ENCODE results near the gene CUEDC1. TPM values are rescaled to one million over a fixed set of nuclear protein-coding genes. Genes with fewer than 3 reads are reported as not detected.
A peak's percentile ranks its signal among the peaks of the same experiment; 100 is the strongest.

Gene CUEDC1
- total and polyA plus RNA-seq, 2 of the 13 experiments (the other 11 are each of a cell fraction or from before 2014, with no cell fraction given) = 7.4 to 12.9 TPM

DNA sequence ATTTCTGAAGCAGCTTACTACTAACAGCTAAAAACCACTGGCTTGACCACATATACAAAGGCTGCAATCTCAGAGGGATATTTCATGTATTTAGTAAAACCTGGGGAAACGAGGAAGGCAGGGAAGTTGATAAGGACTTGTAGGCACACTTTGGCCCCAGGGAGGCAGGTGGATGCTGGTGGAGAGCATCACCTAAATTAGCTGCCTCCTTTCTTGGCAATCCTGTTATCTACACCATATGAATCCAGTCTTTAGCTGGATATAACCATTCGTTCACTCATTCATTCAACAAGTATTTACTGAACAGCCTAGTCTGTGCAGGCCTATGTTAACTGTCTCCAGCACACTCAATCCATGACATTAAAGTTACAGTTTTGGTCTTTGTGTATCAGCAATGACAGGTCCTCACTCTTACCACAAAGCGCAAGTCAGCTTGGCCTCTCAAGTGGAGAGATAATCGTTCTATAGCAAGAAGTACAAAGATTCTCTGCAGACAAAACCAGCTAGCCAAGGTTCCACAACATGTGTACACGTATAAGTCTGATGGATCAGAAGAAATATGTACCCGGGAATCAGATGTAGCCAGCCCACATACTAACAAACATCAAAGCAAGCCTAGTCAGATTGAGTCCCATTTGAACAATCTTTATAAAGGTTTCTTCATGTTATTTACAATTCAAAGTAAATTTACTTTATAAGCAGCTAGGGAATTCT lies 116.2 kb downstream of the CUEDC1 start:
- H3K36me3 ChIP-seq (replicated peaks in 1 of 2; ENCODE audit: control insufficient read depth in 1 of 2, insufficient read depth in 2 of 2, low read length in 2 of 2) = peaks cover 12 to 32% of the 10 kb centered on the region in 2 experiments
- ATAC-seq = peak; percentile 10
- H3K79me2 ChIP-seq (ENCODE audit: insufficient read depth, low read length) = peaks cover 10% of the 10 kb centered on the region
- no peak for FAIRE-seq
- no peak for DNase-seq (ENCODE audit: low spot score)
- H2AFZ ChIP-seq (ENCODE audit: low read length) = no peak overlapping the region
- 46% methylated on average over 6 of the region's 6 CpGs for WGBS (ENCODE audit: low lambda C conversion rate)
- in situ Hi-C loops (cut with HindIII; ENCODE audit: extremely low pct_ligation_motif_present, low pct_unique_long_range_greater_than_20kb) = no loop called here
- H3K9ac ChIP-seq (ENCODE audit: insufficient read depth, low read depth, low read length) = 0 out of 2 replicates have a peak overlapping the region, but pooled peaks have one; percentile 9
- CTCF ChIA-PET (ENCODE audit: low intra/inter-chr PET ratio, low total read pairs) = no interaction called here
- no peaks in the 10 kb centered on the region for H3K27me3 ChIP-seq (ENCODE audit: control insufficient read depth in 1 of 2, insufficient read depth in 2 of 2, low read length in 2 of 2)
- no peaks in the 10 kb centered on the region for H3K9me3 ChIP-seq (ENCODE audit: low read length)
- no peaks in the 10 kb centered on the region for H4K20me1 ChIP-seq (ENCODE audit: insufficient read depth, low read length)
- intact Hi-C loops (cut with micrococcal nuclease; ENCODE audit: unreplicated experiment) = loop anchor here (1.0 kb wide), 1 partner anchor 11 kb away; the partner anchor contains the start of gene MRPS23
- no TSS peak for BruUV-seq (replicated peaks)
- no peak overlapping the region for H3K4me2 ChIP-seq (ENCODE audit: low read depth, low read length)
- H3K27ac ChIP-seq (ENCODE audit: extremely low read length, insufficient read depth, low read length) = peak overlapping the region; percentile 60
- H3K4me1 ChIP-seq (ENCODE audit: insufficient read depth, low read length) = peaks cover 74% of the 10 kb centered on the region
- POLR2A ChIA-PET = interaction anchor here (0.5 to 3.6 kb wide), 11 partner anchors 11 to 754 kb away, joined by 3 to 36 read pairs (median 5); partner anchors contain the start of genes AKAP1, MRPS23 and SRSF1
- H3K4me3 ChIP-seq (replicated peaks in 1 of 3; ENCODE audit: insufficient read depth in 1 of 3, low read depth in 2 of 3, low read length in 3 of 3) = no peak overlapping the region
- TF ChIP-seq SIN3A (IDR thresholded peaks at IDR 0.05; ENCODE audit: borderline replicate concordance, low read depth, low read length) = 0 out of 2 replicates have a peak, but pooled peaks have one; percentile 5
- TF ChIP-seq, protein P1, sequence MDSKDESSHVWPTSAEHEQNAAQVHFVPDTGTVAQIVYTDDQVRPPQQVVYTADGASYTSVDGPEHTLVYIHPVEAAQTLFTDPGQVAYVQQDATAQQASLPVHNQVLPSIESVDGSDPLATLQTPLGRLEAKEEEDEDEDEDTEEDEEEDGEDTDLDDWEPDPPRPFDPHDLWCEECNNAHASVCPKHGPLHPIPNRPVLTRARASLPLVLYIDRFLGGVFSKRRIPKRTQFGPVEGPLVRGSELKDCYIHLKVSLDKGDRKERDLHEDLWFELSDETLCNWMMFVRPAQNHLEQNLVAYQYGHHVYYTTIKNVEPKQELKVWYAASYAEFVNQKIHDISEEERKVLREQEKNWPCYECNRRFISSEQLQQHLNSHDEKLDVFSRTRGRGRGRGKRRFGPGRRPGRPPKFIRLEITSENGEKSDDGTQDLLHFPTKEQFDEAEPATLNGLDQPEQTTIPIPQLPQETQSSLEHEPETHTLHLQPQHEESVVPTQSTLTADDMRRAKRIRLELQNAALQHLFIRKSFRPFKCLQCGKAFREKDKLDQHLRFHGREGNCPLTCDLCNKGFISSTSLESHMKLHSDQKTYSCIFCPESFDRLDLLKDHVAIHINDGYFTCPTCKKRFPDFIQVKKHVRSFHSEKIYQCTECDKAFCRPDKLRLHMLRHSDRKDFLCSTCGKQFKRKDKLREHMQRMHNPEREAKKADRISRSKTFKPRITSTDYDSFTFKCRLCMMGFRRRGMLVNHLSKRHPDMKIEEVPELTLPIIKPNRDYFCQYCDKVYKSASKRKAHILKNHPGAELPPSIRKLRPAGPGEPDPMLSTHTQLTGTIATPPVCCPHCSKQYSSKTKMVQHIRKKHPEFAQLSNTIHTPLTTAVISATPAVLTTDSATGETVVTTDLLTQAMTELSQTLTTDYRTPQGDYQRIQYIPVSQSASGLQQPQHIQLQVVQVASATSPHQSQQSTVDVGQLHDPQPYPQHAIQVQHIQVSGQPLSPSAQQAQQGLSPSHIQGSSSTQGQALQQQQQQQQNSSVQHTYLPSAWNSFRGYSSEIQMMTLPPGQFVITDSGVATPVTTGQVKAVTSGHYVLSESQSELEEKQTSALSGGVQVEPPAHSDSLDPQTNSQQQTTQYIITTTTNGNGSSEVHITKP (CRISPR knock-in tag; IDR thresholded peaks at IDR 0.05; ENCODE audit: low read depth) = 0 out of 2 replicates have a peak, but pooled peaks have one; percentile 16
- TF ChIP-seq ZNF562 (CRISPR knock-in tag; IDR thresholded peaks at IDR 0.05; ENCODE audit: borderline replicate concordance) = no peak
- no peak for TF ChIP-seq ZNF180 (CRISPR knock-in tag; IDR thresholded peaks at IDR 0.05; ENCODE audit: borderline replicate concordance, low read depth)
- TF ChIP-seq, protein P2, sequence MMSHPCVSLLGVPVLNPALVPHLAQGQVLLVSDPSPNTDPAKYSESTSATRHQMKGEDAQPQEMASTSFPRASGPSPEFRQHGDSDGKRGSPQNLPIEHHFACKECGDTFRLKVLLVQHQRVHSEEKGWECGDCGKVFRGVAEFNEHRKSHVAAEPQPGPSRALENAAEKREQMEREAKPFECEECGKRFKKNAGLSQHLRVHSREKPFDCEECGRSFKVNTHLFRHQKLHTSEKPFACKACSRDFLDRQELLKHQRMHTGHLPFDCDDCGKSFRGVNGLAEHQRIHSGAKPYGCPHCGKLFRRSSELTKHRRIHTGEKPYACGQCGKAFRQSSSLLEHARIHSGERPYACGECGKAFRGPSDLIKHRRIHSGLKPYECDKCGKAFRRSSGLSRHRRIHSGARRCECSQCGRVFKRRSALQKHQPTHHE (CRISPR knock-in tag; IDR thresholded peaks at IDR 0.05; ENCODE audit: borderline replicate concordance) = no peak
- no peak for TF ChIP-seq PCBP1 (IDR thresholded peaks at IDR 0.05; ENCODE audit: borderline replicate concordance, low read depth, low read length)
- TF ChIP-seq, protein P3, sequence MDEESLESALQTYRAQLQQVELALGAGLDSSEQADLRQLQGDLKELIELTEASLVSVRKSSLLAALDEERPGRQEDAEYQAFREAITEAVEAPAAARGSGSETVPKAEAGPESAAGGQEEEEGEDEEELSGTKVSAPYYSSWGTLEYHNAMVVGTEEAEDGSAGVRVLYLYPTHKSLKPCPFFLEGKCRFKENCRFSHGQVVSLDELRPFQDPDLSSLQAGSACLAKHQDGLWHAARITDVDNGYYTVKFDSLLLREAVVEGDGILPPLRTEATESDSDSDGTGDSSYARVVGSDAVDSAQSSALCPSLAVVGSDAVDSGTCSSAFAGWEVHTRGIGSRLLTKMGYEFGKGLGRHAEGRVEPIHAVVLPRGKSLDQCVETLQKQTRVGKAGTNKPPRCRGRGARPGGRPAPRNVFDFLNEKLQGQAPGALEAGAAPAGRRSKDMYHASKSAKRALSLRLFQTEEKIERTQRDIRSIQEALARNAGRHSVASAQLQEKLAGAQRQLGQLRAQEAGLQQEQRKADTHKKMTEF (CRISPR knock-in tag; IDR thresholded peaks at IDR 0.05) = no peak
- no peak for TF ChIP-seq ZNF337 (CRISPR knock-in tag; IDR thresholded peaks at IDR 0.05; ENCODE audit: borderline replicate concordance, low read depth)
- no peak for TF ChIP-seq ZNF83 (CRISPR knock-in tag; IDR thresholded peaks at IDR 0.05; ENCODE audit: borderline replicate concordance)
- no peak for TF ChIP-seq ZBTB42 (CRISPR knock-in tag; IDR thresholded peaks at IDR 0.05)
- TF ChIP-seq, protein P4, sequence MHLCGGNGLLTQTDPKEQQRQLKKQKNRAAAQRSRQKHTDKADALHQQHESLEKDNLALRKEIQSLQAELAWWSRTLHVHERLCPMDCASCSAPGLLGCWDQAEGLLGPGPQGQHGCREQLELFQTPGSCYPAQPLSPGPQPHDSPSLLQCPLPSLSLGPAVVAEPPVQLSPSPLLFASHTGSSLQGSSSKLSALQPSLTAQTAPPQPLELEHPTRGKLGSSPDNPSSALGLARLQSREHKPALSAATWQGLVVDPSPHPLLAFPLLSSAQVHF (CRISPR knock-in tag; IDR thresholded peaks at IDR 0.05) = no peak
- TF ChIP-seq, protein P5, sequence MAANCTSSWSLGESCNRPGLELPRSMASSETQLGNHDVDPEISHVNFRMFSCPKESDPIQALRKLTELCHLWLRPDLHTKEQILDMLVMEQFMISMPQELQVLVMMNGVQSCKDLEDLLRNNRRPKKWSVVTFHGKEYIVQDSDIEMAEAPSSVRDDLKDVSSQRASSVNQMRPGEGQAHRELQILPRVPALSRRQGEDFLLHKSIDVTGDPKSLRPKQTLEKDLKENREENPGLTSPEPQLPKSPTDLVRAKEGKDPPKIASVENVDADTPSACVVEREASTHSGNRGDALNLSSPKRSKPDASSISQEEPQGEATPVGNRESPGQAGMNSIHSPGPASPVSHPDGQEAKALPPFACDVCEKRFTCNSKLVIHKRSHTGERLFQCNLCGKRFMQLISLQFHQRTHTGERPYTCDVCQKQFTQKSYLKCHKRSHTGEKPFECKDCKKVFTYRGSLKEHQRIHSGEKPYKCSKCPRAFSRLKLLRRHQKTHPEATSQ (CRISPR knock-in tag; IDR thresholded peaks at IDR 0.05; ENCODE audit: borderline replicate concordance) = no peak

All from HepG2 (cell line).